SK-N-SH treated with all-trans-retinoic acid at 6 μM for 48 hours (cell line): ENCODE measurements around the gene CBL.

Source experiments
- ATAC-seq: fragments of 200-7000 bp; cut with Tn5 transposase; 3 replicates; pipeline ENCODE4 v1.9.1; 2020; ENCODE audit warnings: mild to moderate bottlenecking, moderate library complexity
- ARNTL ChIP-seq: fragments of 450-650 bp; formaldehyde crosslinking; IDR thresholded peaks from 2 replicates; pipeline ENCODE4 v1.5.0; 2020; ENCODE audit warnings: low read depth, mild to moderate bottlenecking, moderate library complexity, borderline replicate concordance
- CREB5 ChIP-seq: fragments of 250-450 bp; sonication (Bioruptor Pico); IDR thresholded peaks from 2 replicates; pipeline ENCODE4 v1.5.1; 2020; ENCODE audit warnings: low read depth, mild to moderate bottlenecking, moderate library complexity
- CSDC2 ChIP-seq: fragments of 250-450 bp; sonication (Bioruptor Pico); IDR thresholded peaks from 2 replicates; pipeline ENCODE4 v1.5.0; 2020; ENCODE audit warnings: mild to moderate bottlenecking, moderate library complexity
- CSRNP3 ChIP-seq: fragments of 250-450 bp; sonication (Bioruptor Pico); IDR thresholded peaks from 2 replicates; pipeline ENCODE4 v1.5.1; 2021; ENCODE audit warnings: mild to moderate bottlenecking, moderate library complexity
- ESRRG ChIP-seq: fragments of 250-450 bp; sonication (Bioruptor Pico); IDR thresholded peaks from 2 replicates; pipeline ENCODE4 v1.6.1; 2021; ENCODE audit warnings: mild to moderate bottlenecking
- GLIS3 ChIP-seq: fragments of 250-450 bp; sonication (Bioruptor Pico); IDR thresholded peaks from 2 replicates; pipeline ENCODE4 v1.5.0; 2020; ENCODE audit warnings: mild to moderate bottlenecking, moderate library complexity
- ISL1 ChIP-seq: fragments of 250-450 bp; sonication (Bioruptor Pico); IDR thresholded peaks from 2 replicates; pipeline ENCODE4 v2.1.2; 2022; ENCODE audit warnings: mild to moderate bottlenecking, moderate library complexity
- OSR1 ChIP-seq: fragments of 250-450 bp; sonication (Bioruptor Pico); IDR thresholded peaks from 2 replicates; pipeline ENCODE4 v1.8.0; 2022; ENCODE audit warnings: moderate library complexity, mild to moderate bottlenecking, inconsistent platforms
- PATZ1 ChIP-seq: fragments of 250-450 bp; sonication (Bioruptor Pico); IDR thresholded peaks from 2 replicates; pipeline ENCODE4 v1.8.0; 2020; ENCODE audit warnings: mild to moderate bottlenecking, moderate library complexity, borderline replicate concordance
- POU6F1 ChIP-seq: fragments of 250-450 bp; sonication (Bioruptor Pico); IDR thresholded peaks from 2 replicates; pipeline ENCODE4 v1.8.0; 2021; ENCODE audit warnings: low read depth, mild to moderate bottlenecking, moderate library complexity, borderline replicate concordance
- PPARA ChIP-seq: fragments of 250-450 bp; sonication (Bioruptor Pico); IDR thresholded peaks from 2 replicates; pipeline ENCODE4 v1.5.0; 2020; ENCODE audit warnings: mild to moderate bottlenecking, borderline replicate concordance
- RARB ChIP-seq: fragments of 250-450 bp; sonication (Bioruptor Pico); IDR thresholded peaks from 2 replicates; pipeline ENCODE4 v1.8.0; 2021; ENCODE audit warnings: mild to moderate bottlenecking, moderate library complexity
- SNAI2 ChIP-seq: fragments of 250-450 bp; sonication (Bioruptor Pico); IDR thresholded peaks from 2 replicates; pipeline ENCODE4 v1.5.0; 2020; ENCODE audit warnings: mild to moderate bottlenecking, moderate library complexity
- TCF4 ChIP-seq: fragments of 250-450 bp; sonication (Bioruptor Pico); IDR thresholded peaks from 2 replicates; pipeline ENCODE4 v1.8.0; 2021; ENCODE audit warnings: mild to moderate bottlenecking, moderate library complexity, borderline replicate concordance
- TOX ChIP-seq: fragments of 250-450 bp; sonication (Bioruptor Pico); IDR thresholded peaks from 2 replicates; pipeline ENCODE4 v1.8.0; 2021; ENCODE audit warnings: mild to moderate bottlenecking, moderate library complexity, borderline replicate concordance
- ZC3H10 ChIP-seq: fragments of 250-450 bp; sonication (Bioruptor Pico); IDR thresholded peaks from 2 replicates; pipeline ENCODE4 v1.5.1; 2021; ENCODE audit warnings: mild to moderate bottlenecking, moderate library complexity
- ZFP3 ChIP-seq: fragments of 250-450 bp; sonication (Bioruptor Pico); IDR thresholded peaks from 2 replicates; pipeline ENCODE4 v1.5.0; 2020; ENCODE audit warnings: mild to moderate bottlenecking, moderate library complexity
- ZFP30 ChIP-seq: fragments of 450-650 bp; formaldehyde crosslinking; IDR thresholded peaks from 2 replicates; pipeline ENCODE4 v1.5.0; 2022; ENCODE audit warnings: mild to moderate bottlenecking, moderate library complexity
- ZNF565 ChIP-seq: fragments of 450-650 bp; formaldehyde crosslinking; conservative IDR thresholded peaks from 2 replicates; pipeline ENCODE4 v1.5.0; 2020; ENCODE audit warnings: low read depth, mild to moderate bottlenecking, moderate library complexity
- ZNF70 ChIP-seq: fragments of 450-650 bp; formaldehyde crosslinking; IDR thresholded peaks from 2 replicates; pipeline ENCODE4 v1.5.0; 2020; ENCODE audit warnings: mild to moderate bottlenecking, moderate library complexity
- ZNF8 ChIP-seq: fragments of 450-650 bp; formaldehyde crosslinking; IDR thresholded peaks from 2 replicates; pipeline ENCODE4 v1.5.0; 2020; ENCODE audit warnings: mild to moderate bottlenecking, moderate library complexity

CBL gene

GRCh38 chr11:119185981-119186634, 20.0 kb upstream of the CBL start:
- TF ChIP-seq ZC3H10 (no peak), CSRNP3 (CRISPR knock-in tag) (no peak), PATZ1 (CRISPR knock-in tag) (no peak), ZNF565 (CRISPR knock-in tag) (no peak), ZNF8 (CRISPR knock-in tag) (no peak), SNAI2 (no peak), ZNF70 (CRISPR knock-in tag) (no peak), ZFP3 (no peak), CREB5 (CRISPR knock-in tag) (no peak), OSR1 (CRISPR knock-in tag) (no peak), ESRRG (no peak), RARB (CRISPR knock-in tag) (no peak), TOX (CRISPR knock-in tag) (no peak), TCF4 (CRISPR knock-in tag) (no peak), PPARA (no peak), CSDC2 (CRISPR knock-in tag) (no peak), POU6F1 (CRISPR knock-in tag) (no peak)
- ATAC-seq = no peak

GRCh38 chr11:119187123-119187892, 18.8 kb upstream of the CBL start:
- TF ChIP-seq PATZ1 (CRISPR knock-in tag) (no peak), ZNF70 (CRISPR knock-in tag) (no peak), OSR1 (CRISPR knock-in tag) (no peak), PPARA (no peak), ZFP30 (CRISPR knock-in tag) (no peak), RARB (CRISPR knock-in tag) (no peak), CREB5 (CRISPR knock-in tag) (no peak), ESRRG (no peak), GLIS3 (CRISPR knock-in tag) (no peak)
- ATAC-seq = no peak

GRCh38 chr11:119188067-119188466, 18.1 kb upstream of the CBL start:
- TF ChIP-seq ARNTL (CRISPR knock-in tag) (no peak), CSRNP3 (CRISPR knock-in tag) (no peak), TCF4 (CRISPR knock-in tag) (no peak), ISL1 (CRISPR knock-in tag) (no peak), ZC3H10 (no peak)
- no peak; the same call in 2 of the 3 replicates for ATAC-seq
